ENCODE measurements around the gene HPCAL1.

Gene HPCAL1

GRCh38 chr2:10272464-10272863 lies 30.2 kb upstream of the HPCAL1 start:
- Histone ChIP-seq H2AK5ac (ENCODE audit: low read length) (no peak overlapping the region), H3K27ac (ENCODE audit: low read depth, low read length) (no peak overlapping the region), H3K23ac (ENCODE audit: low read length) (no peak overlapping the region), H3K56ac (ENCODE audit: low read length) (no peak overlapping the region), H3K4me3 (ENCODE audit: low read length) (no peak overlapping the region), H3K4me2 (ENCODE audit: low read length) (no peak overlapping the region), H3K36me3 (ENCODE audit: control insufficient read depth, insufficient read depth, low read length) (no peaks in the 10 kb centered on the region), H4K5ac (ENCODE audit: low read length) (no peak overlapping the region), H2BK120ac (ENCODE audit: low read depth, low read length) (no peak overlapping the region), H2BK5ac (ENCODE audit: low read length) (no peak overlapping the region), H2BK15ac (replicated peaks; ENCODE audit: low read depth) (no peak overlapping the region), H3K4me1 (ENCODE audit: control insufficient read depth, low read depth, low read length) (no peaks in the 10 kb centered on the region), H3K79me1 (ENCODE audit: low read length) (no peaks in the 10 kb centered on the region), H3K27me3 (ENCODE audit: insufficient read depth, low read length, poor library complexity) (no peaks in the 10 kb centered on the region), H3K4ac (ENCODE audit: low read depth, low read length) (no peak overlapping the region), H3K79me2 (ENCODE audit: control insufficient read depth, insufficient read depth, low read length) (no peaks in the 10 kb centered on the region), H3K18ac (ENCODE audit: low read length) (no peak overlapping the region), H4K8ac (ENCODE audit: low read depth, low read length) (no peak overlapping the region), H3K9ac (ENCODE audit: low read length) (no peak overlapping the region)
- no peak for DNase-seq
- whole genome bisulfite sequencing (ENCODE audit: extremely low coverage, insufficient coverage, low lambda C conversion rate): no CpG with 5 or more reads among the region's 10 CpGs

GRCh38 chr2:10273215-10274175 lies 29.2 kb upstream of the HPCAL1 start:
- Histone ChIP-seq H2AK5ac (ENCODE audit: low read length) (no peak overlapping the region), H4K8ac (ENCODE audit: low read depth, low read length) (no peak overlapping the region), H3K18ac (ENCODE audit: low read length) (no peak overlapping the region), H2BK15ac (replicated peaks; ENCODE audit: low read depth) (no peak overlapping the region), H2BK5ac (ENCODE audit: low read length) (no peak overlapping the region), H3K27me3 (ENCODE audit: insufficient read depth, low read length, poor library complexity) (no peaks in the 10 kb centered on the region), H3K4me3 (ENCODE audit: low read length) (no peak overlapping the region), H3K56ac (ENCODE audit: low read length) (no peak overlapping the region), H3K23ac (ENCODE audit: low read length) (no peak overlapping the region), H3K79me2 (ENCODE audit: control insufficient read depth, insufficient read depth, low read length) (no peaks in the 10 kb centered on the region), H4K5ac (ENCODE audit: low read length) (no peak overlapping the region), H3K79me1 (ENCODE audit: low read length) (no peaks in the 10 kb centered on the region), H2BK120ac (ENCODE audit: low read depth, low read length) (no peak overlapping the region), H3K36me3 (ENCODE audit: control insufficient read depth, insufficient read depth, low read length) (no peaks in the 10 kb centered on the region), H3K9ac (ENCODE audit: low read length) (no peak overlapping the region), H3K4ac (ENCODE audit: low read depth, low read length) (no peak overlapping the region), H3K27ac (ENCODE audit: low read depth, low read length) (no peak overlapping the region), H3K4me2 (ENCODE audit: low read length) (no peak overlapping the region), H3K4me1 (ENCODE audit: control insufficient read depth, low read depth, low read length) (no peaks in the 10 kb centered on the region)
- no CpG with 5 or more reads among the region's 22 CpGs for WGBS (ENCODE audit: extremely low coverage, insufficient coverage, low lambda C conversion rate)
- no peak for DNase-seq

- no peak for DNase-seq
- H3K79me1 ChIP-seq (ENCODE audit: low read length): no peaks in the 10 kb centered on the region
- no peak overlapping the region for H2AK5ac ChIP-seq (ENCODE audit: low read length)
- H3K36me3 ChIP-seq (ENCODE audit: control insufficient read depth, insufficient read depth, low read length): no peaks in the 10 kb centered on the region
- H3K18ac ChIP-seq (ENCODE audit: low read length): no peak overlapping the region
- H2BK5ac ChIP-seq (ENCODE audit: low read length): no peak overlapping the region
- H3K79me2 ChIP-seq (ENCODE audit: control insufficient read depth, insufficient read depth, low read length): no peaks in the 10 kb centered on the region
- no peak overlapping the region for H4K5ac ChIP-seq (ENCODE audit: low read length)
- H3K4me2 ChIP-seq (ENCODE audit: low read length): no peak overlapping the region
- no peak overlapping the region for H2BK15ac ChIP-seq (replicated peaks; ENCODE audit: low read depth)
- no peaks in the 10 kb centered on the region for H3K27me3 ChIP-seq (ENCODE audit: insufficient read depth, low read length, poor library complexity)
- no peak overlapping the region for H2BK120ac ChIP-seq (ENCODE audit: low read depth, low read length)
- H3K4me3 ChIP-seq (ENCODE audit: low read length): no peak overlapping the region
- no peak overlapping the region for H4K8ac ChIP-seq (ENCODE audit: low read depth, low read length)
- no peaks in the 10 kb centered on the region for H3K4me1 ChIP-seq (ENCODE audit: control insufficient read depth, low read depth, low read length)
- H3K4ac ChIP-seq (ENCODE audit: low read depth, low read length): no peak overlapping the region
- H3K27ac ChIP-seq (ENCODE audit: low read depth, low read length): no peak overlapping the region
- H3K9ac ChIP-seq (ENCODE audit: low read length): no peak overlapping the region
- no CpG with 5 or more reads among the region's 14 CpGs for WGBS (ENCODE audit: extremely low coverage, insufficient coverage, low lambda C conversion rate)
- no peak overlapping the region for H3K23ac ChIP-seq (ENCODE audit: low read length)
- H3K56ac ChIP-seq (ENCODE audit: low read length): no peak overlapping the region
These were observed 28.3 kb upstream of the HPCAL1 start for GRCh38 chr2:10274376-10274775.

- no peak overlapping the region for H2BK120ac ChIP-seq (ENCODE audit: low read depth, low read length)
- no peak overlapping the region for H3K18ac ChIP-seq (ENCODE audit: low read length)
- no peaks in the 10 kb centered on the region for H3K27me3 ChIP-seq (ENCODE audit: insufficient read depth, low read length, poor library complexity)
- no peak overlapping the region for H2AK5ac ChIP-seq (ENCODE audit: low read length)
- no peak overlapping the region for H3K27ac ChIP-seq (ENCODE audit: low read depth, low read length)
- no peak overlapping the region for H3K4ac ChIP-seq (ENCODE audit: low read depth, low read length)
- no peak overlapping the region for H3K9ac ChIP-seq (ENCODE audit: low read length)
- H3K4me1 ChIP-seq (ENCODE audit: control insufficient read depth, low read depth, low read length): no peaks in the 10 kb centered on the region
- WGBS (ENCODE audit: extremely low coverage, insufficient coverage, low lambda C conversion rate): no CpG with 5 or more reads among the region's 15 CpGs
- no peak overlapping the region for H4K5ac ChIP-seq (ENCODE audit: low read length)
- H3K79me1 ChIP-seq (ENCODE audit: low read length): no peaks in the 10 kb centered on the region
- H4K8ac ChIP-seq (ENCODE audit: low read depth, low read length): no peak overlapping the region
- DNase-seq: no peak
- no peak overlapping the region for H2BK5ac ChIP-seq (ENCODE audit: low read length)
- no peak overlapping the region for H3K4me2 ChIP-seq (ENCODE audit: low read length)
- H3K23ac ChIP-seq (ENCODE audit: low read length): no peak overlapping the region
- H3K56ac ChIP-seq (ENCODE audit: low read length): no peak overlapping the region
- H3K4me3 ChIP-seq (ENCODE audit: low read length): no peak overlapping the region
- H2BK15ac ChIP-seq (replicated peaks; ENCODE audit: low read depth): no peak overlapping the region
- no peaks in the 10 kb centered on the region for H3K36me3 ChIP-seq (ENCODE audit: control insufficient read depth, insufficient read depth, low read length)
- no peaks in the 10 kb centered on the region for H3K79me2 ChIP-seq (ENCODE audit: control insufficient read depth, insufficient read depth, low read length)
These were observed 27.5 kb upstream of the HPCAL1 start for GRCh38 chr2:10274983-10275802.

GRCh38 chr2:10276481-10277292 lies 26.0 kb upstream of the HPCAL1 start:
- no peaks in the 10 kb centered on the region for H3K36me3 ChIP-seq (ENCODE audit: control insufficient read depth, insufficient read depth, low read length)
- DNase-seq: no peak
- H3K27me3 ChIP-seq (ENCODE audit: insufficient read depth, low read length, poor library complexity): no peaks in the 10 kb centered on the region
- H3K27ac ChIP-seq (ENCODE audit: low read depth, low read length): no peak overlapping the region
- no peaks in the 10 kb centered on the region for H3K79me2 ChIP-seq (ENCODE audit: control insufficient read depth, insufficient read depth, low read length)
- no peak overlapping the region for H2AK5ac ChIP-seq (ENCODE audit: low read length)
- H4K5ac ChIP-seq (ENCODE audit: low read length): no peak overlapping the region
- no peak overlapping the region for H2BK5ac ChIP-seq (ENCODE audit: low read length)
- no peak overlapping the region for H3K4me2 ChIP-seq (ENCODE audit: low read length)
- no CpG with 5 or more reads among the region's 23 CpGs for WGBS (ENCODE audit: extremely low coverage, insufficient coverage, low lambda C conversion rate)
- H3K4me3 ChIP-seq (ENCODE audit: low read length): no peak overlapping the region
- H3K56ac ChIP-seq (ENCODE audit: low read length): no peak overlapping the region
- H4K8ac ChIP-seq (ENCODE audit: low read depth, low read length): no peak overlapping the region
- no peak overlapping the region for H3K4ac ChIP-seq (ENCODE audit: low read depth, low read length)
- H3K79me1 ChIP-seq (ENCODE audit: low read length): no peaks in the 10 kb centered on the region
- no peak overlapping the region for H3K9ac ChIP-seq (ENCODE audit: low read length)
- H3K18ac ChIP-seq (ENCODE audit: low read length): no peak overlapping the region
- no peak overlapping the region for H2BK120ac ChIP-seq (ENCODE audit: low read depth, low read length)
- H3K4me1 ChIP-seq (ENCODE audit: control insufficient read depth, low read depth, low read length): no peaks in the 10 kb centered on the region
- no peak overlapping the region for H2BK15ac ChIP-seq (replicated peaks; ENCODE audit: low read depth)
- H3K23ac ChIP-seq (ENCODE audit: low read length): no peak overlapping the region
